Astrocyte of the hippocampus (primary cell): ENCODE results near the gene RNF169.

Experiments used
- DNase-seq: peaks from one replicate; pipeline ENCODE4 v3.0.0; 2011; ENCODE audit warnings: low read depth, low spot score

RNF169 gene

GRCh38 chr11:74748211-74749126, at the start of gene RNF169:
TSS of gene RNF169 (plus strand) at chr11:74748849. CDS start at chr11:74748881, 32 bp downstream.
- peak; percentile 98 for DNase-seq

- DNase-seq, result no peak
These were observed 48.8 kb upstream of the RNF169 start for GRCh38 chr11:74699615-74700396.

- no peak for DNase-seq
These were observed 47.3 kb upstream of the RNF169 start for GRCh38 chr11:74701351-74701750.

- DNase-seq, result peak; percentile 83
These were observed 46.2 kb upstream of the RNF169 start for GRCh38 chr11:74702383-74703007.

GRCh38 chr11:74703211-74703610, 45.4 kb upstream of the RNF169 start:
- no peak for DNase-seq

- DNase-seq, result no peak
These were observed 41.5 kb upstream of the RNF169 start for GRCh38 chr11:74707182-74707581.

GRCh38 chr11:74707602-74708510, 40.8 kb upstream of the RNF169 start:
- DNase-seq, result no peak

- no peak for DNase-seq
These were observed 39.5 kb upstream of the RNF169 start for GRCh38 chr11:74709175-74709574.

GRCh38 chr11:74710281-74710938, 38.2 kb upstream of the RNF169 start:
- DNase-seq, result no peak

GRCh38 chr11:74713686-74714085, 35.0 kb upstream of the RNF169 start:
- no peak for DNase-seq

- DNase-seq, result no peak
These were observed 33.7 kb upstream of the RNF169 start for GRCh38 chr11:74714904-74715303.

GRCh38 chr11:74717221-74717969, 31.3 kb upstream of the RNF169 start:
- no peak for DNase-seq

GRCh38 chr11:74719011-74719410, 29.6 kb upstream of the RNF169 start:
- no peak for DNase-seq

- no peak for DNase-seq
These were observed 27.8 kb upstream of the RNF169 start for GRCh38 chr11:74720596-74721478.

- DNase-seq, result no peak
These were observed 27.2 kb upstream of the RNF169 start for GRCh38 chr11:74721479-74721835.

- no peak for DNase-seq
These were observed 25.1 kb upstream of the RNF169 start for GRCh38 chr11:74723511-74723910.

GRCh38 chr11:74725701-74726100, 22.9 kb upstream of the RNF169 start:
- DNase-seq, result no peak

GRCh38 chr11:74726547-74727182, 22.0 kb upstream of the RNF169 start:
- DNase-seq, result peak; percentile 84
